HL-60 (cell line): ENCODE data around the gene CD300C.

Source experiments
- GABPA ChIP-seq: IDR thresholded peaks from 2 replicates; pipeline ENCODE4 v1.6.1; 2012; ENCODE audit warnings: low read depth
- POLR2AphosphoS5 ChIP-seq: IDR thresholded peaks from 2 replicates; pipeline ENCODE4 v1.6.1; 2012; ENCODE audit warnings: low read depth
- TF ChIP-seq, protein P1 (sequence below): IDR thresholded peaks from one replicate; pipeline ENCODE4 v1.5.1; 2011; ENCODE audit warnings: low read length, control low read depth, inconsistent platforms; ENCODE audit not compliant: insufficient read depth
- TF ChIP-seq, protein P2 (sequence below): IDR thresholded peaks from 2 replicates; pipeline ENCODE4 v1.6.1; 2012; ENCODE audit warnings: low read depth; ENCODE audit not compliant: insufficient replicate concordance

DNA sequence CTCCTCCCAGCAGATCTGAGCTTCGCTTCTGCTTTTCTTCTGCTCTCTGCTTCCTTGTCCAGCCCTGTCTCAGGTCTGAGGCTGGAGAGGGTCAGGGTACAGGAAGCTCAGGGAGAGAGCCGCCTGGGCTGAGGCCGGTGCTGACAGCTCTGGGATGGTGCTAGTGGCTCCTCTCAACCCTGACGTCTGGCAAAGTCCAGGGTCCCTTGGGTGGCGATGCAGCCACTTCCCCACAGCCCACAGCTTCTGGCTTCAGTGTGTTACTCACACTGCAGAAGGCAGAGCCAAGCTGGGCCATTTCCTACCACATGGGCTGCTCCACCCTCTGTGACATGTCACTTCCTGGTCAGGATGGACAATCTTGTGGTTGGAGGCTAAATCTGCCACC is at the start of gene CD300C:
- TF ChIP-seq, protein P1, sequence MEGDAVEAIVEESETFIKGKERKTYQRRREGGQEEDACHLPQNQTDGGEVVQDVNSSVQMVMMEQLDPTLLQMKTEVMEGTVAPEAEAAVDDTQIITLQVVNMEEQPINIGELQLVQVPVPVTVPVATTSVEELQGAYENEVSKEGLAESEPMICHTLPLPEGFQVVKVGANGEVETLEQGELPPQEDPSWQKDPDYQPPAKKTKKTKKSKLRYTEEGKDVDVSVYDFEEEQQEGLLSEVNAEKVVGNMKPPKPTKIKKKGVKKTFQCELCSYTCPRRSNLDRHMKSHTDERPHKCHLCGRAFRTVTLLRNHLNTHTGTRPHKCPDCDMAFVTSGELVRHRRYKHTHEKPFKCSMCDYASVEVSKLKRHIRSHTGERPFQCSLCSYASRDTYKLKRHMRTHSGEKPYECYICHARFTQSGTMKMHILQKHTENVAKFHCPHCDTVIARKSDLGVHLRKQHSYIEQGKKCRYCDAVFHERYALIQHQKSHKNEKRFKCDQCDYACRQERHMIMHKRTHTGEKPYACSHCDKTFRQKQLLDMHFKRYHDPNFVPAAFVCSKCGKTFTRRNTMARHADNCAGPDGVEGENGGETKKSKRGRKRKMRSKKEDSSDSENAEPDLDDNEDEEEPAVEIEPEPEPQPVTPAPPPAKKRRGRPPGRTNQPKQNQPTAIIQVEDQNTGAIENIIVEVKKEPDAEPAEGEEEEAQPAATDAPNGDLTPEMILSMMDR = no peak
- TF ChIP-seq, protein P2, sequence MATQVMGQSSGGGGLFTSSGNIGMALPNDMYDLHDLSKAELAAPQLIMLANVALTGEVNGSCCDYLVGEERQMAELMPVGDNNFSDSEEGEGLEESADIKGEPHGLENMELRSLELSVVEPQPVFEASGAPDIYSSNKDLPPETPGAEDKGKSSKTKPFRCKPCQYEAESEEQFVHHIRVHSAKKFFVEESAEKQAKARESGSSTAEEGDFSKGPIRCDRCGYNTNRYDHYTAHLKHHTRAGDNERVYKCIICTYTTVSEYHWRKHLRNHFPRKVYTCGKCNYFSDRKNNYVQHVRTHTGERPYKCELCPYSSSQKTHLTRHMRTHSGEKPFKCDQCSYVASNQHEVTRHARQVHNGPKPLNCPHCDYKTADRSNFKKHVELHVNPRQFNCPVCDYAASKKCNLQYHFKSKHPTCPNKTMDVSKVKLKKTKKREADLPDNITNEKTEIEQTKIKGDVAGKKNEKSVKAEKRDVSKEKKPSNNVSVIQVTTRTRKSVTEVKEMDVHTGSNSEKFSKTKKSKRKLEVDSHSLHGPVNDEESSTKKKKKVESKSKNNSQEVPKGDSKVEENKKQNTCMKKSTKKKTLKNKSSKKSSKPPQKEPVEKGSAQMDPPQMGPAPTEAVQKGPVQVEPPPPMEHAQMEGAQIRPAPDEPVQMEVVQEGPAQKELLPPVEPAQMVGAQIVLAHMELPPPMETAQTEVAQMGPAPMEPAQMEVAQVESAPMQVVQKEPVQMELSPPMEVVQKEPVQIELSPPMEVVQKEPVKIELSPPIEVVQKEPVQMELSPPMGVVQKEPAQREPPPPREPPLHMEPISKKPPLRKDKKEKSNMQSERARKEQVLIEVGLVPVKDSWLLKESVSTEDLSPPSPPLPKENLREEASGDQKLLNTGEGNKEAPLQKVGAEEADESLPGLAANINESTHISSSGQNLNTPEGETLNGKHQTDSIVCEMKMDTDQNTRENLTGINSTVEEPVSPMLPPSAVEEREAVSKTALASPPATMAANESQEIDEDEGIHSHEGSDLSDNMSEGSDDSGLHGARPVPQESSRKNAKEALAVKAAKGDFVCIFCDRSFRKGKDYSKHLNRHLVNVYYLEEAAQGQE = no peak
- TF ChIP-seq GABPA (no peak), POLR2AphosphoS5 (peak; percentile 52; the same call in 1 of the 2 replicates)
